ENCODE measurements around the gene OR6N2.

Gene OR6N2

GRCh38 chr1:158752155-158752712 is 28.8 kb downstream of the OR6N2 start:
- DNase-seq = no peak

- DNase-seq = no peak
Observed at GRCh38 chr1:158735848-158736247, 45.2 kb downstream of the OR6N2 start.

GRCh38 chr1:158732524-158732923 is 48.5 kb downstream of the OR6N2 start:
- DNase-seq = no peak

- no peak for DNase-seq
Observed at GRCh38 chr1:158731707-158732106, 49.3 kb downstream of the OR6N2 start.

- no peak for DNase-seq
Observed at GRCh38 chr1:158730453-158730852, 50.6 kb downstream of the OR6N2 start.

GRCh38 chr1:158728510-158729225 is 52.3 kb downstream of the OR6N2 start:
- no peak for DNase-seq

- DNase-seq = no peak
Observed at GRCh38 chr1:158724442-158724841, 56.6 kb downstream of the OR6N2 start.
